ENCODE measurements around the gene SFT2D2.

The SFT2D2 gene

DNA sequence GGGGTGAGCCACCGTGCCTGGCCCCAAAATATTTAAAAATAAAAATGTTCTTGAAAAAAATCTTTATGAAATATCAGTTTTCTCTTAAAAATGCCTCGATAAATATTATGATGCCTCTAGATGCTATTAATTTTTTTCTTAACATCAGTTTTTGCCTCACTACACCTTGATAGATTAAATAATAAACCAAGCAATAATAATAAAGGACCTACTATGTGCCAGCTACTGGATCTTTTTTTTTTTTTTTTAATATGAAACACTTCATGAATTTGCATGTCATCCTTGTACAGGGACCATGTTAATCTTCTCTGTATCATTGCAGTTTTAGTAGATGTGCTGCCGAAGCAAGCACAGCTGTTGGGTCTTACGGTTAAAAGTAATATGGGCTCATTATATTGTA, 37.3 kb downstream of the SFT2D2 start:
- Mint-ChIP-seq H3K4me1 (peaks cover 8% of the 10 kb centered on the region), H3K27ac (no peak overlapping the region), H3K4me3 (no peak overlapping the region), H3K9me3 (peaks cover 5% of the 10 kb centered on the region), H3K27me3 (no peaks in the 10 kb centered on the region), H3K36me3 (peaks cover 12% of the 10 kb centered on the region)
- CTCF ChIA-PET, result no interaction called here
- no peak for DNase-seq

DNA sequence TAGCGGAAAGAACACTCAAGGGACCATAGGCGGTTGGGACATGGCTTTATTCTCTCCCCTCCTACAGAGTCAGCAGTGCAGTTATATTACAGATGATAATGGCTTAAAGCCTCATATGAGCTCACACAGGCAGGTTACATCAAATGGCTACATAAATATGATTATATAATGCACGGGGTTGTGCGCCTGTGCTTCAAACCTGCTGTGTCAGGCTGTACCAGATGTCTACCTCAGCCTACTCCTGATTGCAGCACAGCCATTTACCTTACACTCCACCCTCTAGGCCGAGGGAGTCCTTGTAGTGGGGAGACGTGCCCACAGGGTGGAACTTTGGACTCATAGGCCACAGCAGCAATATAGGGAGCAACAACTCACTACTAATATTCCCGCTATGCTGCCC, 38.5 kb downstream of the SFT2D2 start:
- Mint-ChIP-seq H3K36me3 (peaks cover 10% of the 10 kb centered on the region), H3K9me3 (peaks cover 5% of the 10 kb centered on the region), H3K4me1 (peaks cover 8% of the 10 kb centered on the region), H3K4me3 (no peak overlapping the region), H3K27me3 (no peaks in the 10 kb centered on the region), H3K27ac (no peak overlapping the region)
- no peak for DNase-seq
- CTCF ChIA-PET, result no interaction called here

DNA sequence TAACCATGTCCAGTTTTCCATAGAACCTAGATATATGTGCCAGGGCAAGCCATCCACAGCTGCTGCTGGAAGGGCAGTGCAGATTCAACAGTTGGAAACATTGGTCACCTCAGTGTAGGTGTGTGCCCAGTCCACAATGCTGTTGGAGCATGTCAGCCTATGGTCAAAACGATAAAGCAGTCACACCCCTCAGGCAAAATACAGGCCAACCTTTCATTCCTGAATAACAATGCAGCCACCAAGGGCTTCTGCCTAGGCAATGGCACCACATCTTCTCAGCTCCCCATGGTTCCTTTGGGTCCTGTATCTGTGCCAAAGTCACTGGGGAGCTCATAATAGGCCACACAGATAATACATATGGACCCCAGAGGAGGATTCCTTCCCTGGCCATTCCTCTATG, 39.8 kb downstream of the SFT2D2 start:
- no peak for DNase-seq
- H3K9me3 Mint-ChIP-seq, result peaks cover 7% of the 10 kb centered on the region
- H3K4me3 Mint-ChIP-seq, result no peak overlapping the region
- H3K4me1 Mint-ChIP-seq, result peaks cover 8% of the 10 kb centered on the region
- no peak overlapping the region for H3K27ac Mint-ChIP-seq
- peaks cover 9% of the 10 kb centered on the region for H3K36me3 Mint-ChIP-seq
- CTCF ChIA-PET, result no interaction called here
- H3K27me3 Mint-ChIP-seq, result no peaks in the 10 kb centered on the region

DNA sequence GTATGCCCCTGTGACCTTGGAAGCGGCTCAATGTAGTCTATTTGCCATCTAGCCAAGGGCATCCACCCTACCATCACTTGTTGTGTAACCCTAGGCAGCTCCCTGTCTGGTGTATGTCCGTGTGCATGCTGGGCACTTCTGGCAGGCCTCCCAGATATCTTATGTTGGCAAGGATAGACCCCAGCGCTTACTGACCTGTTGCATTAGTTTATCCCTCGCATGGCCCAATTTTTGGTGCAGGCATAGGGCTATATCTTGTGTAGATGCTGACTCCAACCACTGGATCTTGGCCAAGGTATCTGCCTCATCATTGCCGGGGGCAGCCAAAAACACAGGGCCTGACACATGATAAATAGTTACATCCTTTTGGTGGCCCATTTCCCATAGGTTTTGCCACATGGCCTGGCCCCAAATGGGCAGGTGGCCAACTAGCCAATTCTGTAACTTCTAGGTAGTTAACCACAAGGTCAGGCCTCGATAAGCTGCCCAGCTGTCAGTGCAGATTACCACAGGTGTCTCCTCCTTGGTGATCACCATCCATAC, 40.9 kb downstream of the SFT2D2 start:
- Mint-ChIP-seq H3K4me3 (no peak overlapping the region), H3K36me3 (peaks cover 9% of the 10 kb centered on the region), H3K27me3 (no peaks in the 10 kb centered on the region), H3K4me1 (peaks cover under 1% of the 10 kb centered on the region), H3K9me3 (peaks cover 7% of the 10 kb centered on the region), H3K27ac (no peak overlapping the region)
- DNase-seq, result no peak
- CTCF ChIA-PET, result no interaction called here

DNA sequence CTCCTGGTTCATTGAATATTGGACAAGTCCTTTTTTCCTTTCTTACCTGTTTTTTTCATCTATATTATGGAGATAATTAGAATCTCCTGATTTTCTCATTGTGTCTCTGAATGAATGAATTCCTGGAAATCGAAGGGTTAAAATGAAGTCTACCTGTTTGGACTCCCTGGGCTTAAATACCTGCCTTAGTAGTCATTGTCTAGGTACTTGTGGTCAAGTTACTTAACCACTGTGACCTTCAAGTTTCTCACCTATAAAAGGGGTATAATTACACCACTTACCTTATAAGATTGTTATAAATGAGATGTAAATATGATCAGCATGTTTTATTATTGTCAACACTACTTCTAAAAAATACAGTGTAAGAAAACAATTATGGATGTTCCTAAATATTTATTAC, 45.8 kb downstream of the SFT2D2 start:
- Mint-ChIP-seq H3K4me3 (no peak overlapping the region), H3K27ac (no peak overlapping the region), H3K27me3 (no peaks in the 10 kb centered on the region), H3K36me3 (no peaks in the 10 kb centered on the region), H3K4me1 (no peaks in the 10 kb centered on the region), H3K9me3 (peaks cover 4% of the 10 kb centered on the region)
- CTCF ChIA-PET, result no interaction called here
- no peak for DNase-seq

DNA sequence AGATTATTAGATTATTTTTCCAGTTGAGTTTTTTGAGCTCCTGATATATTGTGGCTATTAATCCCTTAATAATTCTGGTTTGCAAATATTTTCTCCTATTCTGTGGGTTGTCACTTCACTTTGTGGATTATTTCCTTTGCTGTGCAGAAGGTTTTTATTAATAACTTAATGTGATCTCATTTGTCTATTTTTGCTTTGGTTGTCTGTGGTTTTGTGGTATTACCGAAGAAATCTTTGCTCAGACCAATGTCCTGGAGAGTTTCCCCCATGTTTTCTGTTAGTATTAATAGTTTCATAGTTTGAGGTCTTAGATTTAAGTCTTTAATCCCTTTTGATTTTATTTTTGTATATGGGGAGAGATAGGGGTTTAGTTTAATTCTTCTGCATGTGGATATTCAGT, 47.8 kb downstream of the SFT2D2 start:
- no peak for DNase-seq
- H3K4me1 Mint-ChIP-seq, result no peaks in the 10 kb centered on the region
- no peak overlapping the region for H3K4me3 Mint-ChIP-seq
- CTCF ChIA-PET, result no interaction called here
- H3K27me3 Mint-ChIP-seq, result no peaks in the 10 kb centered on the region
- no peak overlapping the region for H3K27ac Mint-ChIP-seq
- H3K36me3 Mint-ChIP-seq, result no peaks in the 10 kb centered on the region
- H3K9me3 Mint-ChIP-seq, result peaks cover 4% of the 10 kb centered on the region

DNA sequence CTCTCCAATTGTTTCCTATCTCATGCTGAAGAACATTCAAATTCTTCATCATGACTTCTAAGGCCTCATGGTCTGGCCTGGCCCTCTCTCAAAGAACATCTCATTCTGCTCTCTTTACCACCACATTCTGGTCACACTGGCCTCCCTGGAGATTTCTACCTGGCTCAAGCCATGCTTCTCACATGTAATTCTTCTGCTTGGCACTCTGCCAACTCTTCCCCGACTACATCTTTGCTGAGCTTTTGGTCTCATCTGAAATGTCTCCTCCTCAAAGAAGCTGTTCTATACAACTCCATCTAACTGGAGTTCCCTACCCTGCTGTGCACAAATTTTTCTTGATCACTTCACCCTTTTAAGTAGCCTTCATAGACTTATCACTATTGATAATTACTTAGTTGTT, 53.4 kb downstream of the SFT2D2 start:
- Mint-ChIP-seq H3K36me3 (no peaks in the 10 kb centered on the region), H3K4me1 (no peaks in the 10 kb centered on the region), H3K27ac (no peak overlapping the region), H3K27me3 (peaks cover 4% of the 10 kb centered on the region), H3K4me3 (no peak overlapping the region), H3K9me3 (peaks cover 2% of the 10 kb centered on the region)
- CTCF ChIA-PET, result no interaction called here
- no peak for DNase-seq

DNA sequence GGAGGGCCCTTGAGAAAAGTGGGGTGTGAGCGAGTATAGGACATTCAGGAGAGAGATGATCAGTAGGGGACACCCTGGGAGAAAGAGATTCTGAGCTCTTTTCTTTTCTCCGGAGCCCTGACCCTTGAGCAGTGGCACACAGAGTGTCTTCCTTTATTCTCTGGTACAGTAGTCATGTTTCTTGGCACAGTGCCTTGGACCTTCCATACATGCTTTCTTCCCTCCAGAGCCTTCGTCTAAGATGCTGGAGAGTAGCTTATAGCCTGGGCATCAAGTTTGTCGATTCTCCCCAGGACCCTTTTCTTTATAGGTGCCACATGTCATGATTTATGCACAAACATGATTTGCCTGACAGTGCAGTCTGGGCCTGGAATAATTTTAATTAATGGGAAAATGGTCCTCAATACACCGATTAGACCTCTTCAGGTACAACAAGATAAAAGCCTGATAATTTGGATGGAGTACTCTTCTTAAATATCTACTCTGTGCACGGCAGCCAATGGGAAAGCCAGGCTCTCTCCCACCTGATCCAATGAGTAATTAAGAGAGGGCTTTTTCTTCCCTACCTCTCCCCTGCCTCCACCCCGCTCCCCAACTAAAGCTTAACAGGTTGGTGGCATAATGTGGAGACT, 54.6 kb downstream of the SFT2D2 start, which contains the start of gene TBX19:
Gene TBX19, plus strand, starts transcription at position 582 of the 632 bp plus-strand sequence. CDS start 214 bp downstream, outside the sequence.
- Mint-ChIP-seq H3K4me3 (no peak within 1 kb of the TSS), H3K9me3 (peaks cover 2% of the 10 kb centered on the region), H3K27ac (no peak within 1 kb of the TSS), H3K27me3 (peaks cover 4% of the 10 kb centered on the region), H3K4me1 (peaks cover 2% of the 10 kb centered on the region), H3K36me3 (no peaks in the 10 kb centered on the region)
- DNase-seq, result no peak
- CTCF ChIA-PET, result no interaction called here

DNA sequence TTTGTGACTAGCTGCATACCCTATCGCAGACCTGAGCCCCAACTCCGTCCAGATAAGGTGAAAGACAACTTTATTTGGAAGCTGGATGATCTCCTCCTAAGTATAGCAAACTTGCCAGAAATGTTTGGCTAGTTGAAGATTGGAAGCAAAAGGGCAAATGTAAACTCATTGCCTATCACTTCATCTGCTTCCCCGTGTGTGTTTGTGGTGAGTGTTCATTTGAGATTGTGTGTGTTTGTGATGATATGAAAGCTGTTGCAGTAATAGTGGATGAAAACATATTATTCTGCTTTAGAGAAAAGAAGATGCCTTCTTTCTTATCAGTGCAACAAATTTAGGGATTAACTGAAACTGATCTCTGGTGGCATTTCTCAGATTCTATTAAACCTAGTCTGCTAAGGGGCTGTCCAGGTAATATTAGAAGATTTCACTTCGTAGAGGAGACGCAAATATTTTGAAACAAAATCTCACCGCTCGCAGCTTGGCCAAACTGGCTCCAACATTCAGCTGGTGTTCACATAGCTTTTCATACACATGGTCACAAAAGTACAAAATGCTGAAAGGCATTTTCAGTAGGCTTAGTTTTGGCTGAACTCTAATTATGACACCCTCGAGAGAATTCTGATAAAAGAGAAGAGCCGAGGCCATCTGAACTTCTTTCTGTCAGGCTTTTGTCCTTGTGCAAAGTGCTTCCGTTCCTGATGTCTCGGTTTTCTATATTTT, 56.0 kb downstream of the SFT2D2 start:
- DNase-seq, result no peak
- CTCF ChIA-PET, result no interaction called here
- H3K4me1 Mint-ChIP-seq, result peaks cover 9% of the 10 kb centered on the region
- no peak overlapping the region for H3K4me3 Mint-ChIP-seq
- H3K36me3 Mint-ChIP-seq, result no peaks in the 10 kb centered on the region
- H3K9me3 Mint-ChIP-seq, result no peaks in the 10 kb centered on the region
- H3K27me3 Mint-ChIP-seq, result peaks cover 4% of the 10 kb centered on the region
- H3K27ac Mint-ChIP-seq, result no peak overlapping the region

DNA sequence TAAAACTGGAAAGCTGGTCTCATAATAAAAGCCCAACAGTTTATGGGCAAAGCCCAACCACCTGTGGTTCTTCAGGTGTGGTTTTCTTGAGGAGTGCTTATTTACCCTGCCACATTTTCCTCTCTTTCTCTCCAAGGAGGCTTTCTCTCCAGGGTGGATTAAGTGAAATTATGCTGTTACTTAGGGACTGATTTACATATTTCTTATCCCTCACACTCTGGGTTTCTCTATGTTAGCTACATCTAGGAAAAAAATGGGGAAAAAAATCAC, 59.7 kb downstream of the SFT2D2 start:
- H3K4me3 Mint-ChIP-seq, result no peak overlapping the region
- H3K27me3 Mint-ChIP-seq, result peaks cover 4% of the 10 kb centered on the region
- H3K4me1 Mint-ChIP-seq, result peaks cover 18% of the 10 kb centered on the region
- no peak for DNase-seq
- no peaks in the 10 kb centered on the region for H3K9me3 Mint-ChIP-seq
- no peak overlapping the region for H3K27ac Mint-ChIP-seq
- CTCF ChIA-PET, result interaction anchor here (1.8 kb wide), 1 partner anchor 50 kb away, joined by 5 read pairs; no protein-coding TSS in a partner anchor
- no peaks in the 10 kb centered on the region for H3K36me3 Mint-ChIP-seq

DNA sequence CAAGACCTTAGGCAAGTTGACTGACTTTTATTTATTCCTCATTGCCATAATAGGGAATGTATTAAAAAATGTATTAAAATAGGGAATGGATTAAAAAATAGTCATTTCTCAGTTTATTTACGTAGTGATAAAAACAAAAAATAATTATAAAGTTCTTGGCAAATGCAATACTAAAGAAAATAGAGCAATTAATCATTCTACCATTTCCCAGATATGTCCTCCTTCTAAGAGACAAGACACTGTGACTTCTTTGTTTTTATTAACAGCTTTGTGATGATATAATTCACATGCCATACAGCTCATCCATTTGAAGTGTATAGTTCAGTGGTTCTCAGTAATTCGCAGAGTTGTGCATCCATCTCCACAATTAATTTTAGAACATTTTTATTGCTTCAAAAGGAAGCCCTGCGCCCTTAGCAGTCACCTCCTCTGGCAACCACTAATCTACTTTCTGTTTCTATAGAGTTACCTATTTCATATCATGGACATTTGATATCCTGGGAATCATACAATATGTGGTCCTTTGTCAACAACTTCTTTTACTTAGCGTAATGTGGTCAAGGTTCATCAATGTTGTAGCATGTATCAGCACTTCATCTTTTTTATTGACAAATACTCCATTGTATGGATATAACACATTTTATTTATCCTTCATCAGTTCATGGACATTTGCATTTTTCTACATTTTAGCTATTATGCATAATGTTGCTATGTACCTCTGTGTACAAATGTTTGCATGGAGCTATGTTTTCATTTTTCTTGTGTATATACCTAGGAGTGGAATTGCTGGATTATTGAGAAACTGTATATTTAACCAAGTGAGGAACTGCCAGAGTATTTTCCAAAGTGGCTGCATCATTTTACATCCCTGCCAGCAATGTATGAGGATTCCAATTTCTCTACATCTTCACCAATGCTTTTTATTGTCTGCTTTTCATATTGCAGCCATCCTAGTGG, 60.4 kb downstream of the SFT2D2 start:
- Mint-ChIP-seq H3K27me3 (no peaks in the 10 kb centered on the region), H3K27ac (no peak overlapping the region), H3K4me3 (no peak overlapping the region)

DNA sequence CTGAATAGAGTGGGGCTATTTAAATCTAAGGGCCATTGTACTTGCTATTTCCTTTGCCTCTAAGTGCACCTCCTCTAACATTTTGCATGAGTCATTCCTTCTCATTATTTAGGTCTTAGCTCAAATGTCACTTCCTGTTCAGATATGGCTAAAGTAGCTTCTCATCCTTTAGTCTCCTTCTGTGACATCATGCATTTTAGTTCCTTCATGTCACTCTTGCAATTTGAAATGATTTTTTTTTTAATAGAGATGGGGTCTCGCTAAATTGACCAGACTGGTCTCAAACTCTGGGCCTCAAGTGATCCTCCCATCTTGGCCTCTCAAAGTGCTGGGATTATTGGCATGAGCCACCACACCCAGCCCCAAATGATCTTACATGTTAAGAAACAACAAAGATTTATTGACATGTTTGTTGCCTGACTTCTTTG, 61.4 kb downstream of the SFT2D2 start:
- no peak for DNase-seq
- Mint-ChIP-seq H3K27me3 (no peaks in the 10 kb centered on the region), H3K4me3 (no peak overlapping the region), H3K9me3 (no peaks in the 10 kb centered on the region), H3K27ac (no peak overlapping the region), H3K4me1 (peaks cover 18% of the 10 kb centered on the region), H3K36me3 (no peaks in the 10 kb centered on the region)
- CTCF ChIA-PET, result interaction anchor here (1.0 to 1.8 kb wide), 2 partner anchors 34 to 52 kb away, joined by 4 to 5 read pairs; no protein-coding TSS in a partner anchor

More for the DNA sequence above, 60.4 kb downstream of the SFT2D2 start:
- CTCF ChIA-PET, result interaction anchor here (1.0 to 1.8 kb wide), 2 partner anchors 35 to 51 kb away, joined by 4 to 5 read pairs; no protein-coding TSS in a partner anchor
- Mint-ChIP-seq H3K4me1 (peaks cover 18% of the 10 kb centered on the region), H3K9me3 (no peaks in the 10 kb centered on the region), H3K36me3 (no peaks in the 10 kb centered on the region)
- DNase-seq, result no peak

DNA sequence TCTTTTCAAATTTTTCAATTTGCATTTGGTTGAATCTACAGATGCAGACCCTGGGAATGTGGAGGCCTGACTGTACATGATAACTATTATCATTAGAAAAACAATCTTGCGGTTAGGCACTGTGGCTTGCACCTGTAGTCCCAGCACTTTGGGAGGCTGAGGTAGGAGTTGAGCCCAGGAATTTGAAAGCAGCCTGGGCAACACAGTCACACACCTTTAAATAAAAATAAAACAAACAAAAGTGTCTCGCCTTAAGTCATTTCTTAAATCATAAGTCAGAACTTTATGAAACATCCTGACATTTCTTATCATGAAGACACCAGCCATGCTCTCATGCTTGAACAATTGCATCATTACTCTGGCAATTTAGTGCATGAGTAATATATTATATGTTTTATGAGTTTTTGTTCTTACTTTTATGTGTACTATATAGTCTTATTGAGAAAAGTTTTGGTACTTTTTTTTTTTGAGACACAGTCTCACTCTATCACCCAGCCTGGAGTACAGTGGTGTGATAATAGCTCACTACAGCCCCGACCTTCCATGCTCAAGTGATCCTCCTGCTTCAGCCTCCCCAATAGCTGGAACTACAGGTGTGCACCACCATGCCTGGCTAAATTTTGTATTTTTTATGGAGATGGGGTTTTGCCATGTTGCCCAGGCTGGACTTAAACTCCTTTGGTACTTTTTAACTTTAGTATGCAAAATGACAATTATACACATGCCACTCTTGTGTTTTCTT, 62.7 kb downstream of the SFT2D2 start:
- Mint-ChIP-seq H3K36me3 (no peaks in the 10 kb centered on the region), H3K4me1 (peaks cover 18% of the 10 kb centered on the region), H3K9me3 (no peaks in the 10 kb centered on the region), H3K4me3 (no peak overlapping the region), H3K27ac (no peak overlapping the region), H3K27me3 (no peaks in the 10 kb centered on the region)
- no peak for DNase-seq
- CTCF ChIA-PET, result no interaction called here
